GM12878 (cell line): Measurements from ENCODE around the gene CCSER2. TPM values are rescaled to one million over a fixed set of nuclear protein-coding genes. Genes with fewer than 3 reads are reported as not detected.

Experiments
- ATAC-seq: fragments of 200-7000 bp; cut with Tn5 transposase; 3 replicates; pipeline ENCODE4 v1.9.1; 2020; ENCODE audit warnings: mild to moderate bottlenecking, moderate library complexity
- BruUV-seq: library from RNA; stranded (reverse); fragments of 400-500 nt; replicated peaks from 2 replicates; lab custom pipeline; 2021; lab: Mats Ljungman, UMichigan
- CTCF ChIA-PET: fragments of 300-600 bp; sonication (Branson Sonifier 250); formaldehyde crosslinking; extraction: SDS; loops from one replicate; lab custom pipeline; 2021; ENCODE audit warnings: inconsistent platforms; lab: Yijun Ruan, JAX
- POLR2A ChIA-PET: fragments of 350-600 bp; formaldehyde crosslinking; extraction: SDS; loops from one replicate; lab custom pipeline; 2021; ENCODE audit warnings: inconsistent platforms; lab: Charles Lee
- RAD21 ChIA-PET: fragments of 300-600 bp; sonication (Branson Sonifier 250); formaldehyde crosslinking; loops from one replicate; lab custom pipeline; 2023; ENCODE audit warnings: antibody characterized with exemption; ENCODE audit not compliant: unreplicated experiment; lab: Charles Lee
- SMC1A ChIA-PET: fragments of 300-600 bp; sonication (Branson Sonifier 250); formaldehyde crosslinking; loops from one replicate; lab custom pipeline; 2023; ENCODE audit not compliant: unreplicated experiment, uncharacterized antibody; lab: Charles Lee
- DNase-seq: peaks from one replicate; pipeline ENCODE4 v3.0.0-alpha.2; 2011; ENCODE audit warnings: low read depth, low spot score
- FAIRE-seq: peaks from 3 replicates; lab custom pipeline; 2011; peaks lifted over from hg19 to GRCh38; lab: Jason Lieb, UNC
- H2AFZ ChIP-seq: 2 replicates; pipeline ENCODE4 v1.6.0; 2011; ENCODE audit warnings: low read depth, low read length, control low read depth; ENCODE audit not compliant: control insufficient read depth
- H3K27ac ChIP-seq: 2 replicates; pipeline ENCODE4 v1.5.1; 2011; ENCODE audit warnings: control low read depth; ENCODE audit not compliant: control insufficient read depth, insufficient read depth
- H3K27me3 ChIP-seq, 2 experiments: replicated peaks in 1 of 2; 2 replicates each; pipeline versions ENCODE4 v1.6.0 to v1.6.1; 2011; ENCODE audit warnings: low read length in 1 of 2; ENCODE audit not compliant: control insufficient read depth in 2 of 2, insufficient read depth in 2 of 2
- H3K36me3 ChIP-seq, 2 experiments: 2 replicates each; pipeline ENCODE4 v1.5.1; 2011; ENCODE audit warnings: low read length in 1 of 2; ENCODE audit not compliant: control insufficient read depth in 2 of 2, insufficient read depth in 2 of 2
- H3K4me1 ChIP-seq: 2 replicates; pipeline ENCODE4 v1.6.1; 2011; ENCODE audit warnings: mild to moderate bottlenecking, low read length, moderate library complexity, mixed read lengths; ENCODE audit not compliant: control insufficient read depth, insufficient read depth
- H3K4me2 ChIP-seq: 2 replicates; pipeline ENCODE4 v1.6.0; 2011; ENCODE audit warnings: control low read depth; ENCODE audit not compliant: control insufficient read depth, insufficient read depth
- H3K4me3 ChIP-seq: fragments of 200-600 bp; sonication (generic); 2 replicates; pipeline ENCODE4 v1.5.1; 2016
- H3K79me2 ChIP-seq: 2 replicates; pipeline ENCODE4 v1.6.0; 2011; ENCODE audit warnings: low read length; ENCODE audit not compliant: control insufficient read depth, insufficient read depth
- H3K9ac ChIP-seq: 2 replicates; pipeline ENCODE4 v1.8.0; 2011; ENCODE audit warnings: low read length, control low read depth, mixed read lengths; ENCODE audit not compliant: control insufficient read depth, insufficient read depth
- H3K9me3 ChIP-seq: replicated peaks from 3 replicates; pipeline ENCODE4 v1.5.1; 2011; ENCODE audit warnings: mild to moderate bottlenecking, low read length; ENCODE audit not compliant: control insufficient read depth, insufficient read depth
- H4K20me1 ChIP-seq: 2 replicates; pipeline ENCODE4 v1.6.0; 2011; ENCODE audit not compliant: control insufficient read depth, insufficient read depth
- ATF2 ChIP-seq: IDR thresholded peaks from 2 replicates; pipeline ENCODE4 v1.6.1; 2012; ENCODE audit warnings: low read length, inconsistent platforms
- ATF7 ChIP-seq: fragments of 450-650 bp; IDR thresholded peaks from 2 replicates; pipeline ENCODE4 v1.6.1; 2016; ENCODE audit warnings: low read depth, mild to moderate bottlenecking
- CBX5 ChIP-seq: sonication (generic); IDR thresholded peaks from 2 replicates; pipeline ENCODE4 v1.6.1; 2016; ENCODE audit warnings: low read depth, moderate library complexity, mild to moderate bottlenecking, inconsistent platforms
- FOS ChIP-seq: IDR thresholded peaks from 3 replicates; pipeline ENCODE4 v1.6.1; 2011; ENCODE audit warnings: borderline replicate concordance; ENCODE audit not compliant: insufficient read length; ENCODE audit errors: extremely low read depth
- FOXM1 ChIP-seq: IDR thresholded peaks from 2 replicates; pipeline ENCODE4 v1.6.1; 2012; ENCODE audit warnings: low read depth, mild to moderate bottlenecking, inconsistent platforms, low read length, moderate library complexity
- HDAC6 ChIP-seq: fragments of 200-600 bp; sonication (generic); IDR thresholded peaks from one replicate; pipeline ENCODE4 v1.8.0; 2017; ENCODE audit warnings: antibody characterized with exemption; ENCODE audit not compliant: unreplicated experiment
- MLLT1 ChIP-seq: fragments of 450-650 bp; IDR thresholded peaks from 2 replicates; pipeline ENCODE4 v1.6.1; 2016; ENCODE audit warnings: mild to moderate bottlenecking
- NBN ChIP-seq: fragments of 450-650 bp; IDR thresholded peaks from 2 replicates; pipeline ENCODE4 v1.6.1; 2016
- NFIC ChIP-seq: IDR thresholded peaks from 2 replicates; pipeline ENCODE4 v1.6.1; 2012; ENCODE audit warnings: low read depth, mild to moderate bottlenecking, inconsistent platforms, low read length, moderate library complexity
- PAX8 ChIP-seq: fragments of 450-650 bp; IDR thresholded peaks from 2 replicates; pipeline ENCODE4 v1.6.1; 2017; ENCODE audit warnings: mild to moderate bottlenecking, moderate library complexity
- PBX3 ChIP-seq: IDR thresholded peaks from 2 replicates; pipeline ENCODE4 v1.6.1; 2011; ENCODE audit warnings: mild to moderate bottlenecking, low read depth, low read length, moderate library complexity; ENCODE audit not compliant: insufficient replicate concordance
- POLR2A ChIP-seq: IDR thresholded peaks from 2 replicates; pipeline ENCODE4 v1.6.1; 2011; ENCODE audit warnings: low read depth, mild to moderate bottlenecking, low read length
- POU2F2 ChIP-seq: IDR thresholded peaks from 3 replicates; pipeline ENCODE4 v1.6.1; 2011; ENCODE audit warnings: low read depth, mild to moderate bottlenecking, low read length, borderline replicate concordance
- RELB ChIP-seq: fragments of 450-650 bp; IDR thresholded peaks from 2 replicates; pipeline ENCODE4 v1.6.1; 2017; ENCODE audit warnings: low read depth, mild to moderate bottlenecking, moderate library complexity
- RUNX3 ChIP-seq: IDR thresholded peaks from 2 replicates; pipeline ENCODE4 v1.6.1; 2012; ENCODE audit warnings: low read length, inconsistent platforms
- WGBS: methylation state at CpG from one replicate; pipeline ENCODE4 v1.1.6; 2016; ENCODE audit warnings: low lambda C conversion rate; ENCODE audit not compliant: insufficient replicate concordance, insufficient coverage; ENCODE audit errors: missing lambda C conversion rate; 5-methylcytosine and 5-hydroxymethylcytosine counted together
- in situ Hi-C: fragments of 300-500 bp; cut with MboI; formaldehyde crosslinking; loops from 9 replicates; pipeline ENCODE4 v1.14.3; 2018; ENCODE audit warnings: mixed read lengths
- intact Hi-C: fragments of 100-400 bp; cut with micrococcal nuclease; formaldehyde crosslinking; loops from one replicate; pipeline ENCODE4 v1.14.2; 2022; ENCODE audit not compliant: unreplicated experiment
- polyA plus RNA-seq, 11 experiments: library from polyadenylated mRNA; depleted of rRNA in 4 of 11; unstranded in 6 of 11; stranded (reverse) in 5 of 11; fragments of >200 nt; fragmentation: Nextera tagmentation in 4 of 11; fragmentation: Illumina TruSeq in 1 of 11; extraction: Ambion mirVana in 4 of 11; extraction: Trizol in 1 of 11; gene quantifications; 1 replicate in 1 of 11; 2 replicates in 10 of 11; pipeline versions ENCODE4 v1.2.1 to v1.2.3, GENCODE V29; 2011 to 2016; ENCODE audit warnings: inconsistent platforms in 2 of 11, missing spikeins in 2 of 11, low read depth in 1 of 11
- total RNA-seq, 4 experiments: library from RNA; depleted of rRNA in 3 of 4; stranded (reverse); fragments of >200 nt in 3 of 4; fragmentation: Illumina TruSeq in 1 of 4; extraction: Trizol in 1 of 4; gene quantifications; 2 replicates each; pipeline versions ENCODE4 v1.2.1 to v1.2.3, GENCODE V29; 2013 to 2021
- TF ChIP-seq, protein P1 (sequence below): fragments of 450-650 bp; IDR thresholded peaks from 2 replicates; pipeline ENCODE4 v1.6.1; 2016; ENCODE audit warnings: mild to moderate bottlenecking

CCSER2 gene
- total and polyA plus RNA-seq, 10 of the 15 experiments (the other 5 are each of a cell fraction or from before 2014, with no cell fraction given), result 4.7 to 18.8 (median 13.2) TPM

DNA sequence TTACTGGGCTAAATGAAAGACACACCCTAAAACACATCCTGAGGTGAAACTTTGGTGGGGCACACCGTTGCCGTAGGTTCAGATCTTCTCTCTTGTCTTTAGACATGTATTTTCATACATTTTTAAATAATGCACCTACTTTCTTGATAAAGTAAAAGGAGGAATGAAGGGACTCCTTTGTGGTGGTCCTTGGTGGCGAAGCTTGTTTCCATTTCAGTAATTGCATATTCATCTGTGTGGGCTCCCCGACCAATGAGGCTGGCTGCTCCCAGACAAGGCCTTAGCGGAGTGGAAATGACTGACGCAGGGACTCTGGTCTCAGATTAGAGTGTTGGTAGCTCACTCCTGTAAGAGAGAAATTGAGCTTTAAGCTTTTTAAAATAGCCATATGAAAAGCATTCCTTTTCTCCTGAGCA lies 815 bp downstream of the CCSER2 start:
- WGBS, result 1% methylated on average over 6 of the region's 6 CpGs
- FAIRE-seq (peak; percentile 59), DNase-seq (no peak), ATAC-seq (peak; percentile 61)
- H3K27ac ChIP-seq, result peak overlapping the region; percentile 69
- no peaks in the 10 kb centered on the region for H4K20me1 ChIP-seq
- H3K4me1 ChIP-seq, result peaks cover 19% of the 10 kb centered on the region
- peak overlapping the region; percentile 76 for H3K9ac ChIP-seq
- H3K27me3 ChIP-seq, result no peaks in the 10 kb centered on the region; a peak in 1 of 4 replicates
- CTCF ChIA-PET, result interaction anchor here (0.7 to 2.9 kb wide), 6 partner anchors 13 to 208 kb away, joined by 3 to 8 read pairs (median 4); no protein-coding TSS in a partner anchor
- peak overlapping the region; percentile 87 for H2AFZ ChIP-seq
- intact Hi-C loops, result no loop called here
- in situ Hi-C loops, result loop anchor here (5.0 kb wide), 1 partner anchor 187 kb away; no protein-coding TSS in a partner anchor
- H3K4me2 ChIP-seq, result peak overlapping the region; percentile 85
- no peaks in the 10 kb centered on the region for H3K36me3 ChIP-seq
- RAD21 ChIA-PET, result interaction anchor here (0.9 to 1.2 kb wide), 3 partner anchors 13 to 156 kb away, joined by 3 to 5 read pairs (median 4); no protein-coding TSS in a partner anchor
- POLR2A ChIA-PET, result interaction anchor here (0.9 to 1.0 kb wide), 3 partner anchors 9 to 15 kb away, joined by 3 to 6 read pairs (median 4); no protein-coding TSS in a partner anchor
- TF ChIP-seq, protein P1, sequence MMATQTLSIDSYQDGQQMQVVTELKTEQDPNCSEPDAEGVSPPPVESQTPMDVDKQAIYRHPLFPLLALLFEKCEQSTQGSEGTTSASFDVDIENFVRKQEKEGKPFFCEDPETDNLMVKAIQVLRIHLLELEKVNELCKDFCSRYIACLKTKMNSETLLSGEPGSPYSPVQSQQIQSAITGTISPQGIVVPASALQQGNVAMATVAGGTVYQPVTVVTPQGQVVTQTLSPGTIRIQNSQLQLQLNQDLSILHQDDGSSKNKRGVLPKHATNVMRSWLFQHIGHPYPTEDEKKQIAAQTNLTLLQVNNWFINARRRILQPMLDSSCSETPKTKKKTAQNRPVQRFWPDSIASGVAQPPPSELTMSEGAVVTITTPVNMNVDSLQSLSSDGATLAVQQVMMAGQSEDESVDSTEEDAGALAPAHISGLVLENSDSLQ, result peak; percentile 90
- TF ChIP-seq FOXM1 (peak; percentile 56; the same call in 1 of the 2 replicates), POLR2A (no peak), POU2F2 (peak; percentile 94; the same call in 2 of the 3 replicates), PAX8 (no peak), MLLT1 (0 out of 2 replicates have a peak, but pooled peaks have one; percentile 24), RELB (no peak), FOS (no peak), NBN (peak; percentile 36; the same call in 1 of the 2 replicates), ATF7 (peak; percentile 14; the same call in 1 of the 2 replicates), RUNX3 (peak; percentile 60), HDAC6 (no peak), ATF2 (peak; percentile 39; the same call in 1 of the 2 replicates), PBX3 (peak; percentile 70), CBX5 (0 out of 2 replicates have a peak, but pooled peaks have one; percentile 19), NFIC (peak; percentile 48; the same call in 1 of the 2 replicates)
- peak overlapping the region; percentile 75 for H3K4me3 ChIP-seq
- SMC1A ChIA-PET, result interaction anchor here (0.8 to 2.6 kb wide), 4 partner anchors 12 to 156 kb away, joined by 3 to 14 read pairs (median 5); partner anchors contain the start of gene GPR15LG
- H3K9me3 ChIP-seq, result no peaks in the 10 kb centered on the region
- peaks cover 6% of the 10 kb centered on the region for H3K79me2 ChIP-seq
- TSS peak; percentile 58 for BruUV-seq
